HG03066 (cell line): Measurements from ENCODE around the gene WDFY4.

Source experiments
- ATAC-seq: cut with Tn5 transposase; IDR thresholded peaks from one replicate; pipeline ENCODE4 v1.9.1; 2021; ENCODE audit warnings: low read depth; ENCODE audit not compliant: unreplicated experiment

Gene WDFY4

DNA sequence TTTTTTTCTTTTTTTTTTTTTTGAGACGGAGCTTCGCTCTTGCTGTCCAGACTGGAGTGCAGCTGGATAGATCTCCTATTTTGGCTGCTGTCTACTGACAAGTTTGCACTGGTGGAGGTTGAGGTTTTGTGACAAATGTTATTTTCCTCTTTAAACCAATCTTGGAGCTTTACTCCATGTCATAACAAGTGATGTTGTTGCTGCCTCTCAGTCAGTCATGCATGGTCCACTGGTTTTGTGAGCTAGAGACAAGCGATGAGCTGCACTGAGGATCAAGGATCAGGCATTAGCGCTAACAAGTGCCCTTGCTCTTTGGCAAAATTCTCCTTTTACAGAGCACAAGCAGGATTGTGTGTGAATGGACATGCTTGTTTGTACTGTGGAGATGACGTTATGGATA lies 805 bp upstream of the WDFY4 start:
- no peak for ATAC-seq

- ATAC-seq = no peak
Measured at GRCh38 chr10:48684463-48684791, 246 bp upstream of the WDFY4 start.

DNA sequence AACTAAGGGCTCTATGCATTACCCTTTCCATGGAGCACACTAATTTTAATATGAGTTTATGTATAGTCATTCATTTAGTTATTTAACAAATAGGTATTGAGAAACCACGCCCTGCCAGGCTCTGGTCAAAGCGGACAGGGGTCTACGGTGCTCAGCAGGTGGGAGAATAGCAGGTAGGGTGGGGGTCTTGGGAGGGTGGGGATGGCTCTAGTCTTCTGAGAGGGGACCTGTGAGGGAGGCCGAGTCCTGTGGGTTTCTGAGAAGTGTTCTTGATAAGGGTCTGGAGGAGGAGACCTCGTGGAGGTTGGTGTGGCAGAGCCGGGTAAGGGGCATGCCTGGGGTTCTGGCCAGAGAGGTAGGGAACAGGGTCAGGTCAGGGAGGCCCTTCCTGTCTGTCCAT lies 1.1 kb downstream of the WDFY4 start:
- no peak for ATAC-seq

DNA sequence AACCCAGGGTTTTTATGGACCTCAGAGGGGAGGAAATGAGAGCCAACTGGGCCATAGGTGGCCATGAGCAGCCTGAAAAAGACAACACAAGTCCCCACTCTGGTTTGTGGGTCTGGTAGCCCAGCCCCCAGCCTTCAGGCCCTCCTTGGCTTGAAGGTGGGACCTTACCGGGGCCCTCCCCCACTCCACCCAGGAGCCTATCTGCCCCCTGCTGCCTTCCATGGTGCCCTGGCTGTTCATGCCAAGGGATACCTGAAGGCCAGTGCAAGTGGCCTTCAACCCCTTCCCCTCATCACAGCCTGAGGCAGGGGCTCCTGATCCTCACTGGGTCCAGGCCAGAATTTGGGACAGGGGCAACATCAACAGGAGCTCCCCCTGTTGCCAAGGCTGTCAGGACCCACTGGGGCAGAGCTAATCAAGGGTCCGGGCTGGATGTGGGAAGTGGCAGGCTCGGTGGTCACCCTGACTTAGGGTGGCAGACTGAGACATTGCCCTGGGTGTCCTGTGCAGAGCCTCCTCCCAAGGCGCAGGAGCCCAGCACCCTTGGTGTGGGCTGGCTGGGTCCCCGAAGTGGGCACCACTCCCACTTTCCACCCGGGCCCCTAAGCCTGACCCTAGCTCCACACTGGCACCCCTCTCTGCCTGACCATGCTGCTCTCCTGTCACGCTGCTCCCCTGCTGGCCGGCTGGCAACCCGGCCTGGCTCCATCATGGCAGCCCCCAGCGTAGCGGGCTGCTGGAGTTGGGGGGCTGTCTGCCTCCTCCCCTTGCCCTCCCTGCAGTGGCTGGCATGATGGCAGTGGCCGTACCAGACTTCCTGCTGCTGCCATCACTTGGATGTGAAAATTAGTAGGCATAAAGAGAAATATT lies 6.4 kb downstream of the WDFY4 start:
- ATAC-seq = no peak

- no peak for ATAC-seq
Measured at GRCh38 chr10:48691812-48692528, 7.3 kb downstream of the WDFY4 start.

DNA sequence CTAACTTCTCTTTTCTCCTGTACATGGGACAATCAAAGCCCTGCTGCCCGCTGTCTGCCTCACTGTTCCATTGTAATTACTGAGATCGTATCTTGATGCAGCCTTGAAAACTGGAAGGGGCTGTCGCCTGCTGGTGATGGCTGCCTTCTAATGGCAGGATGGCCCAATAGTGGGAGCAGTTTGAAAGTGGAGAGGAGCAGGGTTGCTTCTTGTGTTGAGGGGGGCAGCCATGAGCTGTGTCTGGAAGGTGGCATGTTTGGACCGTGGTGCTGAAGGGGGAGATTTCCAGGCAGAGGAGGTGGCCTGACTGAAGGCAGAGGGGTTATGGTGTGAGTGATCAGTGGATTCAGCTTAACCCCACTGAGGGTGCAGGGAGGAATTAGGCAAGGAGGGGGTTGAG lies 8.1 kb downstream of the WDFY4 start:
- ATAC-seq = no peak

- ATAC-seq = no peak
Measured at GRCh38 chr10:48693206-48693605, 8.5 kb downstream of the WDFY4 start.

GRCh38 chr10:48694371-48695030 lies 9.8 kb downstream of the WDFY4 start:
- ATAC-seq = no peak

- ATAC-seq = no peak
Measured at GRCh38 chr10:48695636-48696534, 11.2 kb downstream of the WDFY4 start.

- ATAC-seq = no peak
Measured at GRCh38 chr10:48696535-48696873, 11.8 kb downstream of the WDFY4 start.

DNA sequence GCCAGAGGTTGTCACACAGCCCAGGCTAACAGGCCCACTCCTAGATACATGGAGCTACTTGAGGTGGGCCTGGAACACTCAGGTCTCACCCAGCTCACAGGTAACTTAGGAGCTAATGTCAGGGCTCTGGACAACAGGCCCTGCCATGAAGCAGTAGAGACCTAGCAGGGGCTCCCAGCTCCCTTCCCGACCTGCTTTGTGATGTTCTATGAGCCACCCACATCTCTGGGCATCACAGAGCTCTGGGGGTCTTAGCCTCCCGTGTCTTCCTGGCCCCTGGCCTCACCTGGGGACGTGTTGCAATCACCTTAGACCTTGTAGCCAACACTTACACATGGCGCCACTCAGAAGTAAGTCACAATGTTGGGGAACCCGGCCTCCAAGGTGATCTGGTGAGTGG lies 12.4 kb downstream of the WDFY4 start:
- ATAC-seq = no peak

DNA sequence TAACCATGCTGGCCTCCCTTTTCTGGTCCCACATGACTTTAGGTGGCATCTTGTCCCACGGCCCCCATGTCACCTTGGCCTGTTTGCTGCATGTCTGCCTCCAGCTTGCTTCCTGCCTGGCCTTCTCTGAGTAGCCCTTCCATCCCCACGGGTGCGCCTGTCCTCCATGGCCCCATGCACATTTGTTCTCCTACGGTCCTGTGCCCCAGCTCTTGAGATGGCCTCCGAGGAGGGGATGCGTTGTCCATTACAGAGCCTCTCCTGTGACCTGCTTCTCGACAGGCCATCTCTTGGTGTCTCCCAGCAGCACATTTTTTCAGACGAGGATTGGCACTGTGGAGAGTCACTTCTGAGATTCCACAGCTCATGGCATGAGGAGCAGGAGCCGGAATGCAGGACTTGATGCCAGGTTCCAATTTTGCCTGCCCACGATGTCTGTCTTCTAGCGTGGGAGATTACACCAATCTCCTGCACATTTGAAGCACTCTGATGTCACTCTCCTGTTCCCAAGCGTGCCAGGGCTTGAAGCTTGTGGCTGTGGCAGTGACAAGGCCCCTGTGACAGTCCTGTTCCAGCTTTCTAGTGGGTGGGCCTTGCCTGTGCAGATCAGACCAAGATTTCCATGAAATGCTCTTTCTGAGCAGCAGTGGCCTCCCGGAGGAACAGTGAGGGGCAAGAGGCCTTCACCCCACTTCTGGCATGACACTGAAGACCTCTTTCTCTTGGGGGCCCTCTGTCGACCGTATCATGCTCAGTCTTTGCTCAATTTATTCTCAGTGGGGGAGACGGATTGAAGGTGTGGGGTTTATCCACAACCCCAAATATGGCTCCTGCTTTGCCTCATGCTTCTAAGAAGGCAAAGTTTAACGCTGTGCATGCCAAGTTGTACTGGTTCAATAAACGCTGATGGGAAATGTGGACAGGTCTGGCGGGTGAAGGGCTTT lies 13.4 kb downstream of the WDFY4 start:
- no peak for ATAC-seq

GRCh38 chr10:48699011-48699627 lies 14.4 kb downstream of the WDFY4 start:
- no peak for ATAC-seq

- no peak for ATAC-seq
Measured at GRCh38 chr10:48700071-48700470, 15.4 kb downstream of the WDFY4 start.

DNA sequence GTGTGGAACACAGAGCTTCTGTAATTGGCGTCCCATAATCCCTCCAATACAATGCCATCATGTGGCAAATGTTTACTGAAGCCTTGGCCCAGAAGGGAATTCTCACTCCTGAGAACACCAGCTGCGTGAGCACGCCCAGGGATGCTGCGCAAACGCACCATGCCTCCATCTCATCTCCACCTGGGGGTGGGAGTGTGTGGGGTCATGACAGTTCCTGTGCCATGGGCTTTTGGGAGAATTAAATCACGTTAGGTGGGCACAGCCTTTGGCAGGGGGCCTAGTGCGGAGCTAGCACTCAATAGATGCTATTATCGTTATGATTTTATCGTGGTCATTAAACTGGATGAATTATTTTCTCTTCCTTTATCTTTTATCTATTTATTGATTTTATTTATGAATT lies 15.8 kb downstream of the WDFY4 start:
- ATAC-seq = no peak

DNA sequence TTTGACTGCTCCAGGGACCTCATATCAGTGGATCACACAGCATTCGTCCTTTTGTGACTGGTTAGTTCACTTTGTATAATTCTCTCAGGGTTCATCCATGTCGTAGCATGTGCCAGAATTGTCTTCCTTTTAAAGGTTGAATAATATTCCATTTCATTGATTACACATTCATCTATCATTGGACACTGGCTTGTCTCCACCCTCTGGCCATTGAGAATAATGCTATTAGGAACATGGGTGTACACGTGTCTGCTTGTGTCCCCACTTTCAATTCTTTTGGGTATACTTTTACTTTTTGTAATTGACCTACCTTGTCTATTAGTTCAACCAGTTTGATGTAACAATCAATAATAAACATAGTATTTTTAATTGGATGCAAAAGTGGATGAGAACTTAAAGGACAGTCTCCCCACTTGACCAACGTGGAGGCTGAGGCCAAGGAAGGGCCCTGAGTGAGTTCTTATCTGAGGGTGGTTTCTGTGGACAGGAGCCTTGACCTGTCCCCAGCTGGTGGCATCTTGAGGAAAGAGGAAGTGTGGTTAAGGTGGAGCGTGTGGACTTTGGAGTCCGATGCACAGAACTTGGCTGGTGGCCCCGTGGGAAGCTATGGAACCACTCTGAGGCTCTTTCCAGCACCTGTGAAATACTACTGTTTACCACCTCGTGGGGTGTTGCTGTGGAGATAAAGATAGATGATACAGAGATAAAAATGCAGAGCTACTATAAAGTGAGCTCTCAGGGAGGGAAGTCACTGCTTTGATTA lies 16.6 kb downstream of the WDFY4 start:
- no peak for ATAC-seq

- ATAC-seq = no peak
Measured at GRCh38 chr10:48701941-48702340, 17.3 kb downstream of the WDFY4 start.

DNA sequence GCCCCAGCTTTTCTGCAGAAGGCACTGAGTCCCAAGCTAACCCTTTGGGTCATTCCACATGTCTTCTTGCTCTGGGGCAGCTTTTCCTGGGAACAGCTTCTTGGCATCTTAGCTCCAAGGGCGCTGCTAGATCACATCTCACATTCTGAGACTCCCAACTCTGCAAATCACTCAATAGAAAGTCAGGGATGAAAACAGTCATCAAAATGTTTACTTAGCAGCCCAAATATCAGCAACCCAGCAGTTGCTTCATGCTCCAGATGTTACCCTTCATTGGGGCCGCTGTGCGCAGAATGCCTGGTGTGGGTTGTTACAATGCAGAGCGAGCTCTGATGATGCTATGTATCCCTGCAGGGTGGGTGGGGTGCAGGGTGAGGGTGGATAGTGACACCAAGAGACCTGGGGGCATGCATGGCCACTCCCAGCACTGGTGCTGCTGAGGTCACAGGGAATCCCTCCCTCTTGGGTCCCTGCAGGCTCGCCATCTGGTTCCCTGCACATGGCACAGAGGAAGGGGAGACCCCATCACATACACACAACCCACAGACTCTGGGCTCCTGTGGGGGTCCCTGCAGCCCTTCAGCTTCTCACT lies 19.0 kb downstream of the WDFY4 start:
- ATAC-seq = no peak
